ENCODE measurements around the gene CRYZ.
"Not testable (repeated sequence)": the region's sequence is repeated elsewhere in the genome, so short reads cannot be mapped to it uniquely, and the experiment has no call there.

DNA sequence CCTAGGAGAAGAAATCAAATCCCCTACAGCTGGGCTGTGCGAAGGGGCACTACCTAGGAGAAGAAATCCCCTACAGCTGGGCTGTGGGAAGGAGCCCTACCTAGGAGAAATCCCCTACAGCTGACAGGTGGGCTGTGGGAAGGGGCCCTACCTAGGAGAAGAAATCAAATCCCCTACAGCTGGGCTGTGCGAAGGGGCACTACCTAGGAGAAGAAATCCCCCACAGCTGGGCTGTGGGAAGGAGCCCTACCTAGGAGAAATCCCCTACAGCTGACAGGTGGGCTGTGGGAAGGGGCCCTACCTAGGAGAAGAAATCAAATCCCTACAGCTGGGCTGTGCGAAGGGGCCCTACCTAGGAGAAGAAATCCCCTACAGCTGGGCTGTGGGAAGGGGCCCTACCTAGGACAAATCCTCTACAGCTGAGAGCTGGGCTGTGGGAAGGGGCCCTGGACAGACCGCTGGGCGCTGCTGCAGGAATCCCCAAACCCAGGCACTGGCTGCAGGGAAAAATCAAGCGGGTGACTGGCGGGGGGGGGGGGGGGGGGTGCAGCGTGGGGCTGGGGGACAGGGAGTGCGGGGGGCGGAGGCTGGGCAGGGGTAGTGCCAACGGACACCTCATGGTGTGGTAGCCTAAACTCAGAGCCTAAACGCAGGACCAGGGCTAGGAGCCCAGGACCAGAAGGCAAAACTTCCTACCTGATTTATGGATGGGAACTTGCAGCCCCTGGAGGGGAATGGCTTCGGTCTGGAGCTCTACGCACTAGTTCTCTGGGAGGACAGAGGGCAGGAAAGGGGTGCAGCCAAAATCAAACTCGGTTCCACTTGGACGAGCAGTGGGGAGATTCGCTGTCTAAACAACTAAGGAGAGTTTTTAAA, 541 bp downstream of the CRYZ start:
- TF ChIP-seq, protein P1, sequence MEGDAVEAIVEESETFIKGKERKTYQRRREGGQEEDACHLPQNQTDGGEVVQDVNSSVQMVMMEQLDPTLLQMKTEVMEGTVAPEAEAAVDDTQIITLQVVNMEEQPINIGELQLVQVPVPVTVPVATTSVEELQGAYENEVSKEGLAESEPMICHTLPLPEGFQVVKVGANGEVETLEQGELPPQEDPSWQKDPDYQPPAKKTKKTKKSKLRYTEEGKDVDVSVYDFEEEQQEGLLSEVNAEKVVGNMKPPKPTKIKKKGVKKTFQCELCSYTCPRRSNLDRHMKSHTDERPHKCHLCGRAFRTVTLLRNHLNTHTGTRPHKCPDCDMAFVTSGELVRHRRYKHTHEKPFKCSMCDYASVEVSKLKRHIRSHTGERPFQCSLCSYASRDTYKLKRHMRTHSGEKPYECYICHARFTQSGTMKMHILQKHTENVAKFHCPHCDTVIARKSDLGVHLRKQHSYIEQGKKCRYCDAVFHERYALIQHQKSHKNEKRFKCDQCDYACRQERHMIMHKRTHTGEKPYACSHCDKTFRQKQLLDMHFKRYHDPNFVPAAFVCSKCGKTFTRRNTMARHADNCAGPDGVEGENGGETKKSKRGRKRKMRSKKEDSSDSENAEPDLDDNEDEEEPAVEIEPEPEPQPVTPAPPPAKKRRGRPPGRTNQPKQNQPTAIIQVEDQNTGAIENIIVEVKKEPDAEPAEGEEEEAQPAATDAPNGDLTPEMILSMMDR (conservative IDR thresholded peaks at IDR 0.05; ENCODE audit: low read depth, low read length) = not testable (repeated sequence)
- not testable (repeated sequence) for TF ChIP-seq EZH2phosphoT487 (IDR thresholded peaks at IDR 0.05; ENCODE audit: borderline replicate concordance, low read length)
